ENCODE results near the gene ATG13.

The ATG13 gene

DNA sequence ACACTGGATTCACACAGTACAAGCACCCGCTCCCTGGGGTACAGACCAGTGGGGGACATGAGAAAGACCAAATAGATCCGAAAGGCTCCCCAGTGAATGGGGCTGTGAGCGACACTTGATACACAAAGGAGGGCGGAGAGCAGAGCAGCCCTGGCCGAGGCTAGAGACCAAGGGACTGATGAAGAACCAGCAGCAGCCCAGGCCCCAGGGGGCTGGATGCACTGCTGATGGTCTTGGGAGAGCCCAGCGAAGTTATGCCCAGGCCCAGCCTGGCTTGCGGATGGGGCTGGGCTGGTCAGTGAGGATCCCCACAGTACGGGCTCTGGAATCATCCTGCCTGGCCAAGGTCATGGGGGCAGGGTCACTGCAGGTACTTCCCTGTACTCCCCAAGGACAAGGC lies 59.8 kb downstream of the ATG13 start:
- no peak for DNase-seq

DNA sequence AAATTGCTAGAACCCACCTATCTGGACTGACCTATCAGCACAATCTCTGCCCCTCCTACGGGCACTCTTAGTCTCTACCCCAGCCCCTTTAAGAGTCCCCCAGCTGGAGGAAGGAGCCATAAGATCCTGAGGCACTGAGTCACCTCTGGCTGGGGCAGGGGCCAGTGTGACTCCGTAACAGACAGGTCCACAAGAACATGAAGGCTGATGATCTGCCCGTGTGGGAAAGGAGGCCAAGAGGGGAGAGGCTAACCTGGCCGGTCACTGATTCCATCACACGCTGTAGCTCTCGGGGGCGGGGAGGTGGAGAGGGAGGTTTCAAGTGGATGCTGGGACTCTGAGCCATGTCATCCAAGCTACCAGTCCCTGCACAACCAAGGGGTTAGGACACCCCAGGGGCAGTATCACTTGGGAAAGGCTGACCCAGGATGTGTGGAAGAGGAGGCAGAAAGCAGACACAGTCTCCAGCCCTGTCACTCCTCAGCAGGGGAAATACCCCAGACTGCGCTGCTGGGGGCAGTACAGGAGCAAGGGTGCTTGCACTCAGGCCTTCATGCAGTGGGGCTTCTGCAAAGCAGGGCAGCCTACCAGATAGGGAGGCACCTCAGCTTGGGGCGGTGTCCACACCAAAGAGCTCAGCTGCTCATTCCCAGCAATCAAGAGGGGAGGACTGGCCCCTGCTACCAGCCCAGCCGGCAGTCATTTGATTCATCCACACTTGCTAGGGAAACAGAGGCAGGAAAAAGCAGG lies 60.8 kb downstream of the ATG13 start:
- DNase-seq, result no peak

DNA sequence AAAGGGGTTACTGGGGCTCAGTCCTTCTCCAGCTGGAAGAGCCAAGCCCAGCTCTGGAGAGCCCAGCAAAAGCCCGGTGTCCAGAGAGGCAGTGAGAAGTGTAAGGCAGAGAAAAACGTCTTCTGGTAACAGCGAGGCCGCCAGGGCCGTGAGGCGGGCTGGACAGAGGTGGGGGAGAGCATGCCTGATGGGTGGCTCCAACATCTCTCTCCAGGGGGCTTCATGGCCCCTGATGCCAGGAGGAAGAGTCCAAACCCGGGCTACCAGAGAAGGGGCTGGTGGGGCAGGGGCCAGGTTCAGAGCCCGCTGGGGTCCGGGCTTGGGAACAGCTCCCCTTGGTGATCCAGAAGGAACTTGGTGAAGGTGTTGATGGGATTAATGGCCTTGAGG lies 61.4 kb downstream of the ATG13 start:
- DNase-seq, result no peak

DNA sequence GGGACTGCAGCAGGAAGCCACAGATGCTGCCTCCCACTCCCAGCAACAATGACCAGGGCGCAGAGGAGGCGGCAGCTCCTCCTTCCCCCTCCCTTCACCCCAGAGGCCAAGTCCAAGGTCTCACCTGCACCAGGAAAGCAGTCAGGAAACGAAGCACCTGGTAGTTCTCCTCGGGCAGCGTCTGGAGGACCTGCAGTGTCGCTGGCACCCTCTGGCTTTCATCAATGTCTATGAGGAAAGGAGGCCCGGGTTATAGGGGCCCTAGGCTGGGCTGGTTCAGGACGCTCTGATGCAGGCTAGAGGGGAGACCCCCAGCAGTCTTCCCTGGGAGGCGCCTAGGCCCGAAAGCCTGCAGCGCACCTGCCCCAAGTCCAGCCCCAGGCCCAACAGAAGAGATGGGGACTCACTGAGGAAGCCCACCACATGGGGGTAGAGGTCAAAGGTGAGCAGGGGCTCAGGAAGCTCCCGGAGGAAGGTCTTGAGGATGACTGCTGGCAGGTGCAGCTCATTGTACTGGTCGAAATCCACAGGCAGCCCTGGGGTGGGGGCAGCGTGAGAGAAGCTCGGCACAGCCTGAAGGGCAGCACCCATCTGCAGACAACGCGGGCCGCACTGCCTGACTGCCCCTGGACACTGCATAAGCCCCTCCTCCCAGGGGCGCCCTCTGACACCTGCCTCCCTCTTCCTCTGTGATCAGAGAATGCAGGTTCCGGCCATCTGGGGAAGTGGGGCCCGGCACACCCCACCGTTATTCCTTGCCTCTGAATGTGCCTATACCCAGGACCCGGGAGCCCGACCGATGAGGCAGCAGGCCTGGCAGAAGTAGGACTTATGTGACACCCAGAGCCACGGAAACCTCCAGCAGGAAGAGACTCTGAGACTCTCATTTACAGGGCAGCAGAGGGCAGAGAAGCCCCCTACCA lies 62.1 kb downstream of the ATG13 start:
- no peak for DNase-seq

DNA sequence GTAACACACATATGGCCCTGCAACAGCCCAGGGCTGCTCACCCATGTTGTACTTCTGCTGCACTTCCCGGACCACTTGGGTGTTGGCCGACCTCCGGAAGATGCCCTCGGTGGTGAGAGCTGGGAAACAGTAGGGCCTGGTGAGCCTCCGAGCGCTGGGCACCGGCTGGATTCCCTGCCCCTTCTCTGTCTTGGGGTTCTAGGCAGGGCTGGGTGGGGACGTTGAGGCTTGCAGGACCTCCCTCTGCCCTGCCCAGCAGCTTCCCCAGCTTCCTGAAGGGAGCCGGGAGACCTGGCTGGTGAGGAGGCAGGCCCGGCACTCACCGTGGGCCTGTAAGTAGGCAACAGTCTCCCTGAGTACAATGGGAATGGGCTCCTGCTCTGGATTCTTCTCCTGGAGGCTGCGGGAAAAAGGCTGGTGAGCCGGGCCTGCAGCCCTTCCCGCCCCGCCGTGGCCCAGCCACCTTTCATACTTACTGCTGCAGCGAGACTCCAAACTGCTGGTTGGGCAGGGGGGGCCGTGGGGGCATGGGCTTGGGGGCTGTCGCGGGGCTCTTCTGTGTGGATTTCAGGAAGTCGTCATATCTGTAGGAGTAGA lies 62.9 kb downstream of the ATG13 start:
- no peak for DNase-seq

GRCh38 chr11:46680815-46681214 lies 63.5 kb downstream of the ATG13 start:
- no peak for DNase-seq

DNA sequence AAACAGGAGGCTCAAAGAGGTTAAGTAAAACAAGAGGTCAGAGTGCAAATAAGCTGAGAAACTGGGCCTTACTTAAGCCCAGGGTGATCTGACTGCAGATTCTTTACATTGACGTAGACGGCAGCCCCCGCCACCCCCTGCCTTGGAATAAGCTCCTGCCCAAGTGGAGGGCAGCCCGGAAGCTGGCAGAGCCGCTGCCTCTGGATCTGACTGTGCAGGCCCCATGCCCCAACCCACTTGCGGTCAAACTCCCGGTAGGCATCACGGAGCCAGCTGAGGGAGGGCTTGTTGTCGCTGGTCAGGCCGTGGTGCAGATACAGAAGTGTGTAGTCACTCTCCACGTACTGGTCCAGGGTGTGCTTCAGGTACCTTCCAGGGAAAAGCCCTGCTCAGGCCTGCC lies 64.5 kb downstream of the ATG13 start:
- no peak for DNase-seq

GRCh38 chr11:46682773-46683752 lies 65.7 kb downstream of the ATG13 start:
- no peak for DNase-seq

DNA sequence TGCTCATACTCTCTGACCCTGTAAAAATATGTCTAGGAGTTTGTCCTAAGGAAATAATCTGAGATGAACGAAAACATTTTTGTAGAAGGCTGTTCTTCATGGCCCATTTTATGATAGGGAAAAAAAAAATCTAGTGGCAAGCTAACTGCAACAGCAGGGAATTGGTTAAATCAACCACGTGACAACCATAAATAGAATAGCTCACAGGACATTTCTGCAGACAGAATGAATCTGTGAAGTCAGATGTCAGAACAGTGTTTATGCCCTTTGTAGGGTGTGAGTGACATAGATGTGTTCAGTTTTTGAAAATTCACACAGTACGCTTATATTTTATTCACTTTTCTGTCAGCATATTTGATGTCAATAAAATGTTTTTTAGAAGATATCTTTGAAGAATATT lies 67.0 kb downstream of the ATG13 start:
- DNase-seq, result peak in 1 of 2 experiments; percentile 12

GRCh38 chr11:46686886-46687795 lies 69.8 kb downstream of the ATG13 start:
- no peak for DNase-seq

DNA sequence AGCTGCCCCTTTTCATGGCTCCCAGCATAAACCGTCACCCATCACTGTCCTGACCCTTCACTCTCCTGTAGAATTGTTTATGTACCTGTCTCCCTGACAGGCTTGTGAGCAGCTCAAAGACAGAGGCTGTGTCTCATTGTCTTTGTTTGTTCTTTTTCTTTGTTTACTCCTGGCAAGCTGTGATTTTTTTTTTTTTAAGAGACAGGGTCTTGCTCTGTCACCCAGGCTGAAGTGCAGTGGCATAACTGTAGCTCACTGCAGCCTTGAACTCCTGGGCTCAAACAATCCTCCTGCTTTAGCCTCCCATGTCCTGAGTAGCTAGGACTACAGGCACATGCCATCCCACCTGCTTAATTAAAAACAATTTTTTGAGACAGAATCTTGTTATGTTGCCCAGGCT lies 73.3 kb downstream of the ATG13 start:
- no peak for DNase-seq

GRCh38 chr11:46692450-46692849 lies 75.1 kb downstream of the ATG13 start:
- DNase-seq, result no peak

- no peak for DNase-seq
Measured at GRCh38 chr11:46693597-46694012, 76.3 kb downstream of the ATG13 start.

- DNase-seq, result no peak
Measured at GRCh38 chr11:46694072-46694471, 76.7 kb downstream of the ATG13 start.

- DNase-seq, result no peak
Measured at GRCh38 chr11:46694607-46695006, 77.3 kb downstream of the ATG13 start.

GRCh38 chr11:46695345-46696211 lies 78.2 kb downstream of the ATG13 start:
- no peak for DNase-seq

GRCh38 chr11:46696212-46696558 lies 78.8 kb downstream of the ATG13 start:
- DNase-seq, result no peak

GRCh38 chr11:46697303-46697702 lies 80.0 kb downstream of the ATG13 start:
- DNase-seq, result no peak

DNA sequence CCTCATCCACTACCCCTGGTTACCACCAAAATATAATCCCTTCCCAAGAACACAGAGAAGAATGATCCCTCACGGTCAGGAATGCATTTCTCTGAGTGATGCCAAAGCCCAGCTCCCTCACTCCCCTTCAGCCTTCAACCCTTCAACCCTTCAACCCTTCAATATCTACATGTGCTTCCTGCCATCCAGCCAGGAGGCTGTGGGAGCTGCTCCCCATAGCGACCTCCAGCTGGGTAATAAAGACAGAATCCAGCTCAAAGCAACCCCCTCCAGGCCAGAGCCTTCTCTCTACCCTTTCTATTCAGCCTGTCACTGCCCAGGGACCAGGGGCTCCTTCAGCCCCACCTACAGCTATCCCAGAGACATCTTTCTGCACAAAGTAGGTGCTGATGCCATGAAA lies 80.4 kb downstream of the ATG13 start:
- no peak for DNase-seq

- no peak for DNase-seq
Measured at GRCh38 chr11:46698597-46698996, 81.2 kb downstream of the ATG13 start.

Data from cerebellar nuclear complex (tissue), 1 donor.